ENCODE measurements around the gene AGPAT3.
A peak's percentile ranks its signal among the peaks of the same experiment; 100 is the strongest.

AGPAT3 gene

GRCh38 chr21:44018127-44018526 is 153.1 kb downstream of the AGPAT3 start:
- DNase-seq: no peak
- TF ChIP-seq GATA1 (IDR thresholded peaks at IDR 0.05; ENCODE audit: low read depth, low read length): no peak
- no peak for TF ChIP-seq POLR2A (IDR thresholded peaks at IDR 0.05; ENCODE audit: low read length)

- DNase-seq: no peak
- TF ChIP-seq GATA1 (IDR thresholded peaks at IDR 0.05; ENCODE audit: low read depth, low read length): no peak
- TF ChIP-seq POLR2A (IDR thresholded peaks at IDR 0.05; ENCODE audit: low read length): no peak
These were observed 154.0 kb downstream of the AGPAT3 start for GRCh38 chr21:44018813-44019567.

- no peak for DNase-seq
- TF ChIP-seq POLR2A (IDR thresholded peaks at IDR 0.05; ENCODE audit: low read length) (no peak), GATA1 (IDR thresholded peaks at IDR 0.05; ENCODE audit: low read depth, low read length) (no peak)
These were observed 154.5 kb downstream of the AGPAT3 start for GRCh38 chr21:44019568-44019958.

GRCh38 chr21:44020551-44020950 is 155.5 kb downstream of the AGPAT3 start:
- TF ChIP-seq GATA1 (IDR thresholded peaks at IDR 0.05; ENCODE audit: low read depth, low read length): no peak
- TF ChIP-seq POLR2A (IDR thresholded peaks at IDR 0.05; ENCODE audit: low read length): no peak
- no peak for DNase-seq

GRCh38 chr21:44021064-44021463 is 156.0 kb downstream of the AGPAT3 start:
- TF ChIP-seq GATA1 (IDR thresholded peaks at IDR 0.05; ENCODE audit: low read depth, low read length): no peak
- TF ChIP-seq POLR2A (IDR thresholded peaks at IDR 0.05; ENCODE audit: low read length): no peak

GRCh38 chr21:44024257-44024656 is 159.2 kb downstream of the AGPAT3 start:
- TF ChIP-seq GATA1 (IDR thresholded peaks at IDR 0.05; ENCODE audit: low read depth, low read length) (no peak), POLR2A (IDR thresholded peaks at IDR 0.05; ENCODE audit: low read length) (no peak)
- DNase-seq: no peak

More at GRCh38 chr21:44021064-44021463, 156.0 kb downstream of the AGPAT3 start:
- no peak for DNase-seq

- no peak for TF ChIP-seq POLR2A (IDR thresholded peaks at IDR 0.05; ENCODE audit: low read length)
- TF ChIP-seq GATA1 (IDR thresholded peaks at IDR 0.05; ENCODE audit: low read depth, low read length): no peak
- peak; percentile 27 to 42 for DNase-seq
These were observed 159.9 kb downstream of the AGPAT3 start for GRCh38 chr21:44024887-44025353.

GRCh38 chr21:44027607-44028286 is 162.7 kb downstream of the AGPAT3 start:
- TF ChIP-seq GATA1 (IDR thresholded peaks at IDR 0.05; ENCODE audit: low read depth, low read length) (no peak), POLR2A (IDR thresholded peaks at IDR 0.05; ENCODE audit: low read length) (no peak)
- DNase-seq: no peak

GRCh38 chr21:44028287-44028659 is 163.2 kb downstream of the AGPAT3 start:
- TF ChIP-seq POLR2A (IDR thresholded peaks at IDR 0.05; ENCODE audit: low read length) (no peak), GATA1 (IDR thresholded peaks at IDR 0.05; ENCODE audit: low read depth, low read length) (no peak)
- DNase-seq: no peak

GRCh38 chr21:44029460-44030087 is 164.6 kb downstream of the AGPAT3 start:
- no peak for DNase-seq

GRCh38 chr21:44035244-44035643 is 170.2 kb downstream of the AGPAT3 start:
- no peak for DNase-seq
- no peak for TF ChIP-seq GATA1 (IDR thresholded peaks at IDR 0.05; ENCODE audit: low read depth, low read length)
- TF ChIP-seq POLR2A (IDR thresholded peaks at IDR 0.05; ENCODE audit: low read length): no peak

More at GRCh38 chr21:44029460-44030087, 164.6 kb downstream of the AGPAT3 start:
- TF ChIP-seq POLR2A (IDR thresholded peaks at IDR 0.05; ENCODE audit: low read length) (no peak), GATA1 (IDR thresholded peaks at IDR 0.05; ENCODE audit: low read depth, low read length) (no peak)
